ENCODE results near the gene FSTL5. TPM values are rescaled to one million over a fixed set of nuclear protein-coding genes. Genes with fewer than 3 reads are reported as not detected.

FSTL5 gene
- 0.03 to 0.04 TPM (median 0.04 TPM) in 3 of 5 replicates, not detected in the others for total RNA-seq (2022; extraction: Qiagen RNA extraction)

GRCh38 chr4:162163892-162164759, at the start of gene FSTL5:
TSS of gene FSTL5 (minus strand) at chr4:162164000. CDS start at chr4:162111396, 52,604 bp downstream.

